Measurements from ENCODE around the gene MC1R. TPM values are rescaled to one million over a fixed set of nuclear protein-coding genes. Genes with fewer than 3 reads are reported as not detected.
A peak's percentile ranks its signal among the peaks of the same experiment; 100 is the strongest.

MC1R gene
- polyA plus RNA-seq, 3 donors = 0.21 to 3.9 TPM; not detected in 1

DNA sequence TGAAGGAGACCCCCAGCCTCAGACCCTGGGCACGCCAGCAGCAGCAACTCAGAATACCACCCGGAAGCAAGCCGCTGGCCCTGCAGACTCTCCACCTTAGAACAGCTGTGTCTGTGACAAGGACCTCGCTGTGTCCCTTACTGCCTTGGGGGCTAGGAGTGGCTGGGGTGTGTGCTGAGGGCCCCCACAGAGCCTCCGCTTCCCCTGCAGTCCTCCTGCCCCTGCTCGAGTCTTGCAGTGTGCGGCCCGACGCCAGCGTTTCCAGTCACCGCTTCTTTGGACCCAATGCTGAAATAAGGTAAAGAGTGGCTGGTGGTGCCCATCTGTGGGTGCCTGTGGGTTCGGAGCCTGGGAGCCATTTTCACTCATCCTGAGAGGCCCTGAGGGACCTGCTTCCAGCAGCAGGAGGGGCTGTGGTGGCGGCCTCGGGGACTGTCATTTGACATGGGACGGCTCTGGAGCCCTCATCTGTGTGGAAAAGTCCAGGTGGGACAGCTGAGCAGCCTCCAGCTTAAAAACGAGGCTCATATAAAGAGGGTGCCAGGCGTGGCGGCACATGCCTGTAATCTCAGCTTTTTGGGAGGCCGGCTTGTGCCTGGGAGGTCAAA is 14.7 kb upstream of the MC1R start:
- WGBS (ENCODE audit: insufficient coverage) = 98% methylated on average over 19 of the region's 19 CpGs
- Histone ChIP-seq H3K79me2 (ENCODE audit: insufficient read depth, low read length) (no peaks in the 10 kb centered on the region), H3K27me3 (ENCODE audit: control insufficient read depth in 2 of 2, insufficient read depth in 2 of 2, low read length in 2 of 2) (no peaks in the 10 kb centered on the region), H2AFZ (ENCODE audit: insufficient read depth, low read depth, low read length, poor library complexity, severe bottlenecking) (no peak overlapping the region), H3K4me2 (replicated peaks; ENCODE audit: extremely low read depth, low read length, poor library complexity, severe bottlenecking) (no peak overlapping the region), H3K4me3 (replicated peaks in 1 of 3; ENCODE audit: low read depth in 2 of 3, low read length in 3 of 3) (no peak overlapping the region), H3K36me3 (replicated peaks in 1 of 2; ENCODE audit: control insufficient read depth in 1 of 2, insufficient read depth in 2 of 2, low read length in 2 of 2) (peaks cover 72 to 80% of the 10 kb centered on the region in 2 donors), H3K9me3 (replicated peaks in 1 of 2; ENCODE audit: control insufficient read depth in 1 of 2, insufficient read depth in 1 of 2, low read length in 2 of 2) (peaks cover 0 to 13% of the 10 kb centered on the region in 2 donors), H3K9ac (ENCODE audit: insufficient read depth, low read length, poor library complexity, severe bottlenecking) (no peak overlapping the region), H3K4me1 (ENCODE audit: control insufficient read depth in 1 of 2, insufficient read depth in 2 of 2, low read length in 2 of 2) (no peaks in the 10 kb centered on the region), H4K20me1 (ENCODE audit: insufficient read depth, low read length) (peaks cover 74% of the 10 kb centered on the region), H3K27ac (ENCODE audit: low read depth in 1 of 2, low read length in 2 of 2) (no peak overlapping the region)
- Mint-ChIP-seq H3K36me3 (peaks cover 56 to 81% of the 10 kb centered on the region in 2 donors), H3K4me1 (no peaks in the 10 kb centered on the region), H3K27me3 (ENCODE audit: low read depth in 3 of 3) (no peaks in the 10 kb centered on the region), H3K9me3 (peaks cover 0 to 10% (median 3%) of the 10 kb centered on the region in 7 donors), H3K27ac (peak overlapping the region in 1 of 7 donors; percentile 71), H3K4me3 (no peak overlapping the region)
- DNase-seq = no peak
- TF ChIP-seq, protein P1, sequence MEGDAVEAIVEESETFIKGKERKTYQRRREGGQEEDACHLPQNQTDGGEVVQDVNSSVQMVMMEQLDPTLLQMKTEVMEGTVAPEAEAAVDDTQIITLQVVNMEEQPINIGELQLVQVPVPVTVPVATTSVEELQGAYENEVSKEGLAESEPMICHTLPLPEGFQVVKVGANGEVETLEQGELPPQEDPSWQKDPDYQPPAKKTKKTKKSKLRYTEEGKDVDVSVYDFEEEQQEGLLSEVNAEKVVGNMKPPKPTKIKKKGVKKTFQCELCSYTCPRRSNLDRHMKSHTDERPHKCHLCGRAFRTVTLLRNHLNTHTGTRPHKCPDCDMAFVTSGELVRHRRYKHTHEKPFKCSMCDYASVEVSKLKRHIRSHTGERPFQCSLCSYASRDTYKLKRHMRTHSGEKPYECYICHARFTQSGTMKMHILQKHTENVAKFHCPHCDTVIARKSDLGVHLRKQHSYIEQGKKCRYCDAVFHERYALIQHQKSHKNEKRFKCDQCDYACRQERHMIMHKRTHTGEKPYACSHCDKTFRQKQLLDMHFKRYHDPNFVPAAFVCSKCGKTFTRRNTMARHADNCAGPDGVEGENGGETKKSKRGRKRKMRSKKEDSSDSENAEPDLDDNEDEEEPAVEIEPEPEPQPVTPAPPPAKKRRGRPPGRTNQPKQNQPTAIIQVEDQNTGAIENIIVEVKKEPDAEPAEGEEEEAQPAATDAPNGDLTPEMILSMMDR (IDR thresholded peaks at IDR 0.05) = no peak
- intact Hi-C loops (cut with micrococcal nuclease) = no loop called here

DNA sequence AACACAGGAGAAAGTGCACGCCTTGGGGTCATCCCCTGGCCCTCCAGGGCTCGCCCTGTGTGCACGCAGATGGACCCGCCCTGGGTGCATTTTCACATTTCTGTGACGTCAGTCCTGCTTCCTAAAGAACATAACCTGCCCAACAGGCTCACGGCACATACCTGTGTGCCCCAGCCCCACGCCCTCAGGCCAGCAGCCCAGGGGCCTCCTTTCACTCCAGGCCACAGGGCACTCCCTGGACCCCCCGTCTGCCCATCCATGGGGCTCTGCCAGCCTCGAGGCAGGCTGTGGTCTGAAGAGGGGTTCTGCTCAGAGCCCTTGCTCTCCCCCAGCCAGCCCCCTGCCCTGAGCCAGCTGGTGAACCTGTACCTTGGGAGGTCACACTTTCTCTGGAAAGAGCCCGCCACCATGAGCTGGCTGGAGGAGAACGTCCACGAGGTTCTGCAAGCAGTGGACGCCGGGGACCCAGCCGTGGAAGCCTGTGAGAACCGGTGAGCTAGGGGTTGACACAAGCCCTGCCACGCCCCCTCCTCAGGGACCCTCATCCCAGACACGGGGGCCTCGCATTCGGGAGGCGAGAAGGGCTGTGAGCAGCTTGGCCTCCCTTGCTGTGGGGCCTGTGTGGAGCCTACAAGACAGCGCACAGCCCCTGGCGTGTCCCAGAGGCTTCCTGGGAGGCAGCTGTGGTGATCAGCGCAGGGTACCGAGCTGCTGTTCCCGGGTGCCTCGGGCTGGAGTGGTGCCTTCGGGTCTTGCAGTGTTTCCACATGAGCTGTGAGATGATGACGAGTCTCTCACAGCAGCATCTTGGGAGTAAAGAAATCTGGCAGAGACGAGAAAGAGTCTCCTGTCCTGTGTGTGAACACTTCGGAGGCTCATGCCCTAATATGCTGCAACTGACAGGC is 13.8 kb upstream of the MC1R start:
- Histone ChIP-seq H3K4me1 (ENCODE audit: control insufficient read depth in 1 of 2, insufficient read depth in 2 of 2, low read length in 2 of 2) (peaks cover 0 to 3% of the 10 kb centered on the region in 2 donors), H4K20me1 (ENCODE audit: insufficient read depth, low read length) (peaks cover 77% of the 10 kb centered on the region), H3K27me3 (ENCODE audit: control insufficient read depth in 2 of 2, insufficient read depth in 2 of 2, low read length in 2 of 2) (no peaks in the 10 kb centered on the region), H3K36me3 (replicated peaks in 1 of 2; ENCODE audit: control insufficient read depth in 1 of 2, insufficient read depth in 2 of 2, low read length in 2 of 2) (peaks cover 64 to 73% of the 10 kb centered on the region in 2 donors), H3K27ac (ENCODE audit: low read depth in 1 of 2, low read length in 2 of 2) (no peak overlapping the region), H3K9me3 (replicated peaks in 1 of 2; ENCODE audit: control insufficient read depth in 1 of 2, insufficient read depth in 1 of 2, low read length in 2 of 2) (peaks cover 0 to 13% of the 10 kb centered on the region in 2 donors), H3K79me2 (ENCODE audit: insufficient read depth, low read length) (no peaks in the 10 kb centered on the region), H3K4me2 (replicated peaks; ENCODE audit: extremely low read depth, low read length, poor library complexity, severe bottlenecking) (no peak overlapping the region), H3K9ac (ENCODE audit: insufficient read depth, low read length, poor library complexity, severe bottlenecking) (no peak overlapping the region), H2AFZ (ENCODE audit: insufficient read depth, low read depth, low read length, poor library complexity, severe bottlenecking) (no peak overlapping the region), H3K4me3 (replicated peaks in 1 of 3; ENCODE audit: low read depth in 2 of 3, low read length in 3 of 3) (no peak overlapping the region)
- Mint-ChIP-seq H3K27ac (peak overlapping the region in 1 of 7 donors; percentile 71), H3K9me3 (peaks cover 0 to 10% (median 3%) of the 10 kb centered on the region in 7 donors), H3K36me3 (peaks cover 56 to 81% of the 10 kb centered on the region in 2 donors), H3K27me3 (ENCODE audit: low read depth in 3 of 3) (no peaks in the 10 kb centered on the region), H3K4me1 (peaks cover 3% of the 10 kb centered on the region), H3K4me3 (no peak overlapping the region)
- intact Hi-C loops (cut with micrococcal nuclease) = no loop called here
- 96% methylated on average over 29 of the region's 31 CpGs for WGBS (ENCODE audit: insufficient coverage)
- TF ChIP-seq, protein P1 (IDR thresholded peaks at IDR 0.05) = no peak
- no peak for DNase-seq

All from CD14-positive monocyte (primary cell).